Posterior cingulate gyrus (tissue), 11 donors: ENCODE data around the gene ADAMTS1.

Experiments
- DNase-seq, 10 donors: peaks; one replicate each; pipeline versions ENCODE4 v3.0.0 to v3.0.0-alpha.2; 2020 to 2021; ENCODE audit warnings: mixed read lengths in 3 of 10
- intact Hi-C: fragments of 100-400 bp; cut with DNase I; formaldehyde crosslinking; loops from one replicate; pipeline ENCODE4 v1.15.1; 2023

ADAMTS1 gene

DNA sequence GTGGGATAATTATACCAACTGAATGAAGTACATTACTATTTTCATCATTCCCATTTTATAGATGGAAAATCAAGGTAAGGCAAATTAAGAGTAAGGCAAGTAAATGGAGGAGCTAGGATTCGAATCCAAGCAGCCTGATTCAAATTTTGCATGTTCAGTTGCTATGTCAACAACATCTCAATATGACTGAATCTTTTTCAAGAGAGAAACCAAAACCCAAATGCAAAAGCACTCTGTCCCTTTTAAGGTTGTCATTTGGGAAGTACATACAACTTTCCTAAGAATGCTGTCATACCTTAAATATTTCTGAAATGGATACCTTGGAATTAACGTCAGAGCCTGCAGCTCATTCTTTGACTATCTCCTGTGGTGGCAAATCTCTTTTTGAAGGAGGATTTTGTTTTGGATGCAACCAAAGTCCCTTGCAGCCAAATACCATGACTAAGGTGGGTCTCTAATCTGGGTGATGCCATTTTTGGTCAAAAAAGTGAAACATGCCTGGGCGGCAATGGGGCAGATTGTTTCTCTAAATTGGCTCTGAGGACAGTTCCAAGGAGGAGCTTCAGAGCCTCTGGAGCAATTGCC is 25.4 kb downstream of the ADAMTS1 start:
- intact Hi-C loops, result no loop called here
- no peak for DNase-seq

DNA sequence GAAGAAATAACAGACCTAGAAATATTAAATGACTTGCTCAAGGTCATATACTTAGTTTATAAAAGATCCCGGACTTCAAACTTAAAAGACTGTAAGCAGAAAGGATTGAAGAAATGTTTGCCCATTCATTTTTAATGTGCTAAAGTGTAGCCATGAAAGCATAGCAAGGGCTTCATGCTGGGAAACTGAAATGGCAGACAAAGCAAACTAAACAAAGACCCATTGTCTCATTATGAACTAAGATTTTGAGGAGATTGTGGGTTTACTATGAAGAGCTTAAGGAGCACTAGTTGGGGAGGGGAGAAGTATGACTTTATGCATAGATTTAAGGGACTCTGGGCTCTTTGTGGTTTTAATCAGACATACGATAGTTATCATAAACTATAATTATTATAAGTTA is 26.3 kb downstream of the ADAMTS1 start:
- DNase-seq, result no peak

DNA sequence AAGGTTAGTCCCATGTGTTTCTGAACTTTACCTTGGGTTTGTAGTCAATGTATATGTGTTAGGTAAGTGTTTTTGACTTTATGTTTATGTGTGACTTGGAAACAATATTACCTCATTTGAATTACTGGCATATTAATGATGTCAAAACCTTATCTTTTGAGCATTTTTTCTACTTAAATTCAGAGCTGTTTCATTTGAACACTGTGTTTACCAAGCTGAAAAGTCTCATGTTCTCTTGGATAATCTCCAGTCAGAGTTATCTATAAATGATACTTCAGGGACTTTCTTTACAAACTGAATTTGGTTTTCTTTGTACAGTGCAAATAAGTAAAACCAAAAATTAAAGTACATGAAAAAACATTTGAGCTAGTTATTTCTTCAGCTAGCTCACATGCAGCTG is 30.0 kb downstream of the ADAMTS1 start:
- DNase-seq, result no peak
- intact Hi-C loops, result no loop called here

More for the DNA sequence above, 26.3 kb downstream of the ADAMTS1 start:
- intact Hi-C loops, result no loop called here

DNA sequence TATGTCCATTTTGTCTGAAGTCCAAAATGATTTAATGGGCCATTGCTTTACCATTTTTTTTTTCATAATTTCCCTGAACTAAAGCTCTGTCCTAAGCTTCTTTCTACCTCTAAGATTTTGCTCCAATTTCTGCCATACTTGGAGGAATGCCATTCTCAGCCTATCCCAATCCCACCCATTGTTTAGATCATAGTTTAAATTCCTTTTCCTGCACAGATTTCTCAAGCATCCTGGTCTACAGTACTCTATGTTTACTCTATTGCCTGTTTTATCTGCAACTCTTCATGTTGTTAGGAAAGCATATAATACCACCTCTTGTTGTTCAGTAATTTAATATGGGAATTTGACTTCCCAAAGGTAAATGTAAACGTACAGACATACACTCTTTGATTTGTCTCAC is 30.8 kb downstream of the ADAMTS1 start:
- DNase-seq, result no peak
- intact Hi-C loops, result no loop called here

DNA sequence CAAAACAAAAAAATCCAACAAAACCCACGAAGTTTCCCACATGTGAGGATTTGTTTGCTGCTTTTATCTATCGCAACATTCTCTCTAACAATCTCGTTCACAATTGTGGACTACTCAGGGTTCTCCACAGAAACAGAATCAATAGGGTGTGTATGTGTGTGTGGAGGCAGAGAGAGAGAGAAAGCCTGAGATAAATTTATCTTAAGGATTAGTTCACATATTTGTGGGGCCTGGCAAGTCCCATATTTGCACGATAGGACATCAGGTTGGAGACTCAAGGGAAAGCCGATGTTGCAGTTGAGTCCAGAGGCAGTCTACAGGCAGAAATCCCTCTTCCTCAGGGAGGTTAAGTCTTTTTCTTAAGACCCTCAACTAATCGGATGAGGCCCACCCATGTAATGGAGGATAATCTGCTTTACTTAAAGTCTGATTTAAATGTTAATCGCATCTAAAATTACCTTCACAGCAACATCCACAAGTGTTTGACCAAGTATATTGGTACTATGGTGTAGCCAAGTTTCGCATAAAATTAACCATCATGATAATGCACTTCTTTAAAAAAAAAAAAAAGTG is 31.7 kb downstream of the ADAMTS1 start:
- intact Hi-C loops, result no loop called here

DNA sequence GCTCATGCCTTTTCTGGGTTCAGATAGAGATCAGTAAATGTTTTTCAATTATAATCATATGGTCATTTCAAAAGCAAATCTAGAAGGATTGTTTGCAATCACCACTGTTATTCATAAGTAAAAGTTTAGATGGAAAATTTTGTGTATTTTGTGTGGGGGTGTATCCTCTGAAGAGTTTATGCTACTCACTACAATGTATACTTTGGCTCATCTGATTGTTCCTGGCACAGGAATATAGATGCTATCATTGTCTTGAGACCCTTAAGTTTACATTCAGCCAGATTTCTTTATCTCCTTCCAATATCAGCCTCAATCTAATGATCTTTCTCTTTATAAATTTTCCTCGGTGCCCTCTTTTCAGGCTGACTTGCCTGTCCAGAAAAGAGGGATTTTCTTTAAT is 33.0 kb downstream of the ADAMTS1 start:
- intact Hi-C loops, result no loop called here
- no peak for DNase-seq

More for the DNA sequence above, 31.7 kb downstream of the ADAMTS1 start:
- no peak for DNase-seq

DNA sequence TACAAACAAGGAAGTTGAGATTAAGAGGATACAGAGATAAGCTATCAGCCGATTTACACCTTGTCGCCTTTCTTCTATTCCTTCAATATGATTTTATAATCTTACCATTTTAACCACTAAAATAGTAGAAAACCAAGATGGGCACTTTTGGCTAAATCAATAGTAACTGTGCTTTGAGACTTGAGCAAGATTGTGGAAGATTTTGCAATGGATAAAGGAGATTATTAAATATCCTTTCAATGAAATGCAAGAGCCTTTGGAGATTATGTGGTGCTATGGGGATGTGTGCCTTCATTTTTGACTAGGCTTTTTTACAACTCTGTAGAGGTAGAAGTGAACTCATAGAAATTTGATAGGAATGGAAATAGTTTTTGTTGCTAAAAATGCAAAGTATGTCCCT is 33.7 kb downstream of the ADAMTS1 start:
- intact Hi-C loops, result no loop called here
- DNase-seq, result no peak

DNA sequence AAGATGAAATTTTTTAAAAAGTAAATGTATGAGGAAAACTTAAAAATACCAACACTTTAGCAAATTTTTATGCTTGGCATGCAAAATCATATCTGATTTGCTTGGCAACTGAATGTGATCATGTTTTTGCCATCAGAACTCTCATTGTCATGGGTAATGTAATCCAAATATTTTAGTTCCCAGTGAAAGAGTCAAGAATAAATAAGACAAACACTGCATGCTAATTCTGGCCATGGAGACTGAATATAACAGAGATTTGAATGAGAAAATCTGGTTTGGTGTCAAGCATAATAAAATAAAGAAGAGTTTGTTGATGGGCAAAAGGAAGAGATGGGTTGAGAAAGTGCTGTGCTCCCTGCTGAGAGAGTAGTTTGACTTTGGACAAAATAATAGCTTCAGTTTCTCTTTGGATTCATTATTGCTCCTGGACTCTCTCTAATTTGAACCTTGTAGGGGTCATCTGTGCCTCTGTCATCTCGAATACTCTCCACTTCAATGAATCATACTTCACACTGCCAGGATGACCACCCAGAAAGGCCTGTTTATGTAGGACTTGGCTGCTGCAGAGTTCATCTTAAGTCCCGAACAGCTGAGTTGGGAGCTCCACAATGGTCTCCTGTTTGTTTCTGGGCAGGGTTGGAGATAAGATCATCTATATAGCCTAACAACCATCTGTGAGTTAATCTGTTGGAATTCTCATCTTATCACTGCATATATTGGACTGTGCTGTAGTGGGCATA is 34.4 kb downstream of the ADAMTS1 start:
- no peak for DNase-seq
- intact Hi-C loops, result no loop called here

DNA sequence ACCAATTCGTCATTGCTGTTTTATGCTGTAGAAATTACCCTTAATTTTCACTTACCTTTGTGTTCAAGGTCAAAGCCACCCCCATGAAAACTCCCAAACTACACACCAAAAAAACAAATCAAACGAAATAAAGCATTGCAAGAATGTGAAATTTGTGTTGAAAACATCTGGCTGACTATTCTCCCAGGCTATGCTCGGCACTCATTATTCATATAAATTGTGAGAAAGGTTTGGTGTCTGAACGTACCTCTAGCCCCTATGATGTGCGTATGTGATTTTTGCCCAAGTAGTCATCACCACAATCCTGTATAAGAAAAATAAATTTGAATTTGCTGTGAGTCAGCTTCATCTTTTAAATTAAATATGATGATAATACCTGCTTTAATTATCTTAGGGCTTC is 34.9 kb downstream of the ADAMTS1 start:
- DNase-seq, result no peak
- intact Hi-C loops, result no loop called here

DNA sequence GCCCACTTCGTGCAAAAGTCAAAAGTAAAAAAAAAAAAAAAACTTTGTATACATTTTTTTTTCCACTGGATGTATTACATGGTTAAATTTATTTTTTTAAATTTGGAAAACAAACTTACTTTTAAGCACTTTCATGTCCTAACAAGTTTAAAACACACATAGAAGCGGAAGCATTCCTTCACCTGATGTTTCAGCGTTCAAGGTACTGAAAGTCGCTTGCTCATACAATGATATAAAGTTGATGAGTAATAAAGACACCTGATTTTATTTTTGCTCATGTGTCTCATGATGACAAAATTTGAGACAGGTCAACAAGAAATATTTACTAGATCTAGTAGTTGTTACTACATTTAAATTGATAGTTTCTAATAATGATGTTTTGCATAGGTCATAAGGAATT is 35.5 kb downstream of the ADAMTS1 start:
- intact Hi-C loops, result no loop called here
- no peak for DNase-seq

DNA sequence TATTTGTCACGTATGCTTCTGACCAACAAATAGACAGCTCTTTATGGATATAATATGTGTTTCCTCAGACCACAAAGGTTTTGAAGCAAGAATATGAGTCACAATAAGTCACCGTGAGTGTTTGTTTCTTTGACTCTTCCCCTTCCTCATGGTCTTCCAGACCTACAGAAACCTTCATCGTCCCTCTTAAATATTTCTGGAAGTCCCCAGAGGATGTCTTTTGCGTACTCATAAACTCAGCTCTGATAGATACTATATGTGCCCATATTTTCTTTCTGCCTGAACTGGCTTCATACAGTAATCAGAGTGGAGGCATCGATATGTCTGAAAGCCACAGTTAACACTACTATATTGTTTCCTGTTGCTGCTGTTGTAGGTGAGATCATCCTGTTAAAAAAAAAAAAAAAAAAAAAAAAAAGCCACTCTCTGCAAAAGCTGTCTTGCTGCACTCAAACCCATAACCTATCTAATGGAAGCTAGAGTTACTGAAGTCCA is 38.4 kb downstream of the ADAMTS1 start:
- no peak for DNase-seq
- intact Hi-C loops, result no loop called here

DNA sequence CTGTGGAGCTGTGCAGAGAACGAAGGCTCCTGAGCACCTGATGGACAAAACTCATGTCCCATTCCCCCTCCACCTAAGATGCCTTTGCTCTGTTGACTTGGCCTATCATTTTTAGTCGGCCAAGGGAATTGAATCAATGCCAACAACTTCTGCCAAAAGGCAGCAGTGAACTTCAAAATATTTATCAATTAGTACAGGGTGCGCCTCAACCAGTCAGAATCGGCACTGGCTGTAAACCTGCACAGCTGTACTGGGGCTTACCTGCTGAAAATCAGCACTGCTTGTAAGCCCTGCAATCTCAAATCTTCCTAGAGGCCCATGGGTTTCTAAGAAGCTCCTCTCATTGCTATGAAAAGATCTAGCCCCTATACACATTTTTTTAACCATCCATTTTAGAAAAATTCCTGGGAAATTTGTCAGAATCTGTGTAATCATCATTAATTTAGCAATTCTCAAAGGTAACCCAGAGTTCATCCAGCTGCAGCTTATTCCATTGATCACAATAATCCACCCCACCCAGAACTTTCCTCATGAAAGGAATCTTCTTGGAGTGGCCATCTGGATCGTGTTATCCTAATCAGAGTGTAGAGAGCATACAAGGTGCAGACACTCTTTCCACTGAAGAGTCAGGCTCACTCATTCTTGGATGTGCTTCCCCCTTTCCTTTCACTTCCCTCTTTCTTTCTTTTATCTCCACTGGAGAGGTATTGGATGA is 40.2 kb downstream of the ADAMTS1 start:
- intact Hi-C loops, result no loop called here
- DNase-seq, result no peak

DNA sequence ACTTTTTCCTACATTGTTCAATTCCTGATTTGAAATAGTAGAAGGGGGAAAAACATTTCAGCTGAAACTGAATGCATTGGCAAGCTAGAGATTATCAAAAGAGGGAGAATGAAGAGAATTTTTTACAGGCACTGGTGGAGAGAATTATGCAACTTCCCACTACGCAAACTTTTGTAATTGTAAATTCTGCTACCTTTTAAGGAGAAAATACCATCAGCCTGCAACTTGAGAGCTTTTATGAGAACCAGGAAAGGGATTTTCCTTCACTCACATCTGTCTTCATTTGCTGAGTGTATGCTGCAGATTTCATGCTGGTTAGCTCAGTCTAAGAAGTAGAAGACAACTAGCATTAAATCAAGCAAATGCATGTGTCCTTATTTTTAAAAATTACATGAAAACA is 43.7 kb downstream of the ADAMTS1 start:
- no peak for DNase-seq
- intact Hi-C loops, result no loop called here

DNA sequence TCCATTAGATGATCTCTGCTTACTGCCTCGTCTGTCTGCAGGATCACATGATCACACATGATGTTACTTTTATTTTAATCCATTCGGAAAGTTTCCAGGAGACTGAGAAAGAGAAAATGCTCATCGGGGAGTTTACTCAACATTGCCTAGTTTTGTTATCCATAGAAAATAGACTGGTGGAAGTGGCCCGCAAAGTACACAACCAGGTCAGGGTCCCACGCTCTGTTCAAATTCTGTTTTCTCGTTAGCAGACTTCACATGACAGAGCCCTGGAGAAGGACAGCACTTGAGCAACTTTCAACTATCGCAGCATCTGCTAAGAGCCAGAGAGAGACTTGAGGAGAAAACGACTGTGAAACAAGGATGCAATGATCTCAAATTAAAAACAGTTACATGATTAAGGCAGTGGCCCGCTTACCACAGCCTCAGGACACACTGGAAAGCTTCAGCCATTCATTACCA is 44.2 kb downstream of the ADAMTS1 start:
- intact Hi-C loops, result no loop called here
- DNase-seq, result peak in 1 of 10 donors; percentile 42

DNA sequence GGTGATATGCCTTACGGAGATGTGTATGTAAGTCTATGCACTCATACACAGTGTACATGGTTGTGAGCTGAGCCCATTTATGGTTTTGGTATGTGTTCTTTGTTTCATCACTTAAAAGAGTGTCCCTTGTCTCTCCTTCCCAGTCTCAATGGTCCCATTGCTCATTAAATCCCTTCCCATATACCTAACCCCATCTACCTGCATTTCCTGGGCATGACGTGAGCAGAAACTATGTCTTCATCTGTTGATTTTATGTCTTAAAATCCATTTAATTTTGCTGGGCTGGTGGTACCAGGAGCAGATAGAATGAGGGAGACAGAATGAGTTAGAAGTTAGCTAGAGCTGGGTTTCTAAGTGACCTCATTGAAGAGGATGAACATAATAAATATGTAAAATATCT is 44.8 kb downstream of the ADAMTS1 start:
- no peak for DNase-seq
- intact Hi-C loops, result no loop called here

DNA sequence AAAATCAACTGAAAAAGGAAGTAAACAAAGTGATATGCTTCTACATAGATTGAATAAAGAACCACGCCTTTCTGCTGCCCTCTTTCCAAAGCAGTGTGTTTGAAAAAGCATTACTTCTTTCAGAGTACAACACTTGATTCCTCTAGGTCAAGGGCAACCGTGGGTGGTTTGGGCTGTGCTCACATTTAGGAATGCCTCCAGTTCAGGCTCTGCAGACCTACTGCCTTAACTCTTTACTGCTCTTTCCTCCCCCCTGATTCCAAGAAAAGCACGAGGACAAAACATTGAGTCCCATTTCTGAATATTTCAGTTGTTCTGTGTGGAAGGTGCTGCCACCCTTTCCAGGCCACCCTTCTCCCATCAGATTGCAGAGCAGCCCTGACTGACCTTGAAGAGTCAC is 45.2 kb downstream of the ADAMTS1 start:
- intact Hi-C loops, result no loop called here
- DNase-seq, result peak in 1 of 10 donors; percentile 48

DNA sequence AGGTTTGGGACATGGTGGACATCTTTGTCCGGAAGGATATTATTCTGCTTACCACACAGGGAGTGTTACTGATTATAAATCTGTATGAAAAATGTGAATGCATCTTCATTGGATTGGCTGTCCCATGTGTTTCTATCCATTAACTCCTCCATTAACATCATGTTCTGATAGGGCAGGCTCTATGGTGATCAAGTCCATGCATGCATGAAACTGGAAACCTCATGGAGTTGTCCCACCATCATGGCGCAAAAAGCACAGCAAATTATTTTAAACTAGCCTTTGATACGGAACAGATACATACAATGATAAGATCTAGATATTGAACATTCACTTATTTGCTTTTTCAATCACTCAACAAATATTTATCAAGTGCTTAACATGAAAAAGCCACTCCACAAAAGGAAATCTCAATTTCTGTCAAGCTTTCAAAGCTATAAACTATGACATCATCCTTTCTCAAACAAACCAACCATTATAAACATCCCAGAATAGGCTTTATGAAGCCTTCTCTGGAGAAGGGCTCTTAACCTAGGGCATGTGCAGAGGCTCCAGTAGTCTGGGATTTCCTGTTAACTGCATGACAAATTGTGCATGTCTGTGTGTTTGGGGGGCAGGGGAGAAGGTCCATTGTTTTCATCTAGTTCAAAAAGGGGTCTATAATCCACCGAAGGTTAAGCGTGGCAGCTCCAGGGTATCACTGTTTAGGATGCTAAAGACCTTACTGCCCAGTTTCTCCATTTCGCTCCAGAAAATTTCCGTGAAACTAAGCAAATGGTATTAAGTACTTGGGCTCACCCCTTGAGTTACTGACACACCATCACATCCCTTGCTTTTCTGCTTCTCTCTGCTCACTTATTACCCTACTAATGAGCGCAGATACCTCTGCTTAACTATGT is 46.1 kb downstream of the ADAMTS1 start:
- intact Hi-C loops, result loop anchor here (5.0 kb wide), 1 partner anchor 43 kb away; no protein-coding TSS in a partner anchor
- no peak for DNase-seq

DNA sequence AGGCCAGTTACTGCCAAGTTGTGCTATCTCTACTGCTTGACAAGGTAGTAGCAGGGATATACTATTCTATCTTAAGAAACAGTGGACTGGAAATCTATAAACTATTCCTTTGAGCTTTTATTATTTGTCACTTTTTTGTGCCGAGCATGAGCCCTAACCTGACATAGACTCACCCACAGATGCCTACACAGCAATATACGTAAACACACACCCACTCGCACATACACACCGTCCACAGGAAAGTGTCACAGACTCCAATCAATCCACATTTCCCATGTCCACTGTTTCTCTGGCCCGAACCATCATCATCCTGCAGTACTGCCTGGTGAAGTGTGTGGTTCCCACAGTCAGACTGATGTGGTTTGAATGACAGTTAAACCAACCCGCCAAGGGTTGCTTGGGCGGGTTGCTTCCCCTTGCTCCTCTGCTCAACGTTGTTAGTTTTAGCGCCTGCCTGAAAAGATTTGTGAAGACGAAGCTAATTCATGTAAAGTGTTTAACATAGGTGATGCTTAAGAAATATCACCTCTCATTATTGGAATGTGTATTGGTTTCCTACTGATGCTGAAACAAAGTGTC is 47.2 kb downstream of the ADAMTS1 start:
- DNase-seq, result no peak
- intact Hi-C loops, result loop anchor here (5.0 kb wide), 1 partner anchor 44 kb away; no protein-coding TSS in a partner anchor

DNA sequence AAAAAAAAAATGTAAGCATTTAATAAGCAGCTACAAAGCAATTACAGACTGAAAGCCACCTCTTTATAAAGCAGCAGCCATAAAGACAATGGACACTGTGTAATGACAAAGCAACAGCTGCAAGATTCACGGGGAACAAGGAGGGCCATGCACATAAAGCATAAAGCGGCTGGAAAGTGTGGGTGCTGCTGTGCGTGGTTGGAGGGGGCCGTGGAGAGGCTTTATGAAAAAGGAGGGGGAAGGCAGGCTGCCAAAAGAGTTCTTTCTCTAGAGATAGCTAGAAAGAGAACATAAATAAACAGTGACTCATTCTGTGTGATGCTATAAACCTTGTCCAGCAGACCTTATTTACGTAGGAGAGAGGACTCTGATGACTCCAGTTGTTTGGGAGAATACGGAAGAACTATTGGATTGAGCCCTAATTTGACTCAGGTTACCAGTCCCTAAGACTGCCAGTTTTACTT is 49.3 kb downstream of the ADAMTS1 start:
- peak; percentile 27 to 91 (median 54) for DNase-seq
- intact Hi-C loops, result loop anchor here (5.0 kb wide), 1 partner anchor 46 kb away; no protein-coding TSS in a partner anchor
